Measurements from ENCODE around the gene DNPH1. TPM values are rescaled to one million over a fixed set of nuclear protein-coding genes. Genes with fewer than 3 reads are reported as not detected.

DNPH1 gene
- total and polyA plus RNA-seq, 2 experiments from 2014 or later, result 124 to 136 TPM

DNA sequence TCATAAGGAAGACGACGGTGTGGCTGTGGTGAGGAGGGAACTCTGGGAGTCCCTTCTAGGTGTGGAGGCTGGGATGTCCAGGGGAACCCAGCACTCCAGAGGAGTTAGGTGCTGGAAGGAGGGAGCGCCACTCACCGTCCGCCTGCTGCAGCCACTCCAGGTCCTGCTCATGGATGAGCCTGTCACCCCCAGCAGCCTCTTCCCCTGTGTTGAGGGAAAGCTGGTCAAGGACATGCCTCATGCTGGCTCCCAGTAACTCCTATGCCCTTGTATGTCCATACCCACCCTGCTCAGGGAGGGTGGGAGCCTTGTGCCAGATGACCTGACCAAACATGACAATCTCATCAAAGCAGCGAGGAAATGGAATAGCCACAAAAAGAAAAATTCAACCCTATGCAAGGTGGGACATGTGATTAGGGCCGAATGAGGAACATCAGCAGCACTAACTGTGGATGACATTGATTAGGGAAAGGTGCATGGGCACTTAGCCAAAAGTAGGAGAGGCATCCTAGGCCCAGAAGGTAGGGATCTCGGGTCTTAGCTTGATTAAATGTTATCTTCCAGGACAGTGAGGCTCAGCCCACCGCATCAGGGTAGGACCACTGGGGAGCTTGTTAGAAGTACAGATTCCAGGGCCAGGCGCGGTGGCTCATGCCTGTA lies 3.0 kb downstream of the DNPH1 start:
- no peaks in the 10 kb centered on the region for H4K20me1 ChIP-seq (ENCODE audit: insufficient read depth, poor library complexity, severe bottlenecking)
- 94% methylated on average over 11 of the region's 11 CpGs for WGBS (ENCODE audit: low lambda C conversion rate, missing lambda C conversion rate)
- no peak overlapping the region for H2AFZ ChIP-seq
- H3K4me2 ChIP-seq, result no peak overlapping the region
- H3K27ac ChIP-seq, result no peak overlapping the region
- H3K79me2 ChIP-seq, result peaks cover 8% of the 10 kb centered on the region
- TF ChIP-seq EZH2phosphoT487 (IDR thresholded peaks at IDR 0.05; ENCODE audit: low read depth, severe bottlenecking, unreplicated experiment) (no peak), EZH2 (IDR thresholded peaks at IDR 0.05; ENCODE audit: borderline replicate concordance) (no peak)
- TF ChIP-seq, protein P1, sequence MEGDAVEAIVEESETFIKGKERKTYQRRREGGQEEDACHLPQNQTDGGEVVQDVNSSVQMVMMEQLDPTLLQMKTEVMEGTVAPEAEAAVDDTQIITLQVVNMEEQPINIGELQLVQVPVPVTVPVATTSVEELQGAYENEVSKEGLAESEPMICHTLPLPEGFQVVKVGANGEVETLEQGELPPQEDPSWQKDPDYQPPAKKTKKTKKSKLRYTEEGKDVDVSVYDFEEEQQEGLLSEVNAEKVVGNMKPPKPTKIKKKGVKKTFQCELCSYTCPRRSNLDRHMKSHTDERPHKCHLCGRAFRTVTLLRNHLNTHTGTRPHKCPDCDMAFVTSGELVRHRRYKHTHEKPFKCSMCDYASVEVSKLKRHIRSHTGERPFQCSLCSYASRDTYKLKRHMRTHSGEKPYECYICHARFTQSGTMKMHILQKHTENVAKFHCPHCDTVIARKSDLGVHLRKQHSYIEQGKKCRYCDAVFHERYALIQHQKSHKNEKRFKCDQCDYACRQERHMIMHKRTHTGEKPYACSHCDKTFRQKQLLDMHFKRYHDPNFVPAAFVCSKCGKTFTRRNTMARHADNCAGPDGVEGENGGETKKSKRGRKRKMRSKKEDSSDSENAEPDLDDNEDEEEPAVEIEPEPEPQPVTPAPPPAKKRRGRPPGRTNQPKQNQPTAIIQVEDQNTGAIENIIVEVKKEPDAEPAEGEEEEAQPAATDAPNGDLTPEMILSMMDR (IDR thresholded peaks at IDR 0.05; ENCODE audit: poor library complexity), result no peak
- no peaks in the 10 kb centered on the region for H3K36me3 ChIP-seq (replicated peaks; ENCODE audit: insufficient read depth, low read depth)
- H3K4me3 ChIP-seq, result no peak overlapping the region
- H3K4me1 ChIP-seq (ENCODE audit: insufficient read depth), result no peaks in the 10 kb centered on the region
- H3K9me3 ChIP-seq (ENCODE audit: low read depth), result no peaks in the 10 kb centered on the region
- no peaks in the 10 kb centered on the region for H3K27me3 ChIP-seq
- no peak for DNase-seq (ENCODE audit: low spot score)
- no peaks in the 10 kb centered on the region for H3K9me2 ChIP-seq (replicated peaks; ENCODE audit: insufficient read depth)

DNA sequence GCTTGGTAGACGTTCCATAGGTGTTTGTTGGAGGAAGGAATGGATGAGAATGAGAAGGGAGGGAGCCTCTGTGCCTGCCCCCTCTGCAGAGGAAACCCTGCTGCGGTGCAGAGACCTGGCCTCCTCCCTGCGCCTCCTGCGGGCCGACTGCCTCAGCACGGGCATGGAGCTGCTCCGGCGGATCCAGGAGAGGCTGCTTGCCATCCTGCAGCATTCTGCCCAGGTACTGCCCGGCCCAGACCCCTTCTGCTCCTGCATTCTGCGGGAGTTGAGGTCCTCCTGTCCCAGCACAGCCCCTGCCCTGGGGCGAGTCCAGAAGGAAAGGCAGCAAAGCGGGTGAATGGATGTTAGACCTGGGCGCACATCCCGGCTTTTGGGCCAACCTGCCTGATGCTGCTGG lies 6.1 kb downstream of the DNPH1 start:
- Histone ChIP-seq H3K36me3 (replicated peaks; ENCODE audit: insufficient read depth, low read depth) (no peaks in the 10 kb centered on the region), H3K4me1 (ENCODE audit: insufficient read depth) (no peaks in the 10 kb centered on the region), H4K20me1 (ENCODE audit: insufficient read depth, poor library complexity, severe bottlenecking) (no peaks in the 10 kb centered on the region), H2AFZ (no peak overlapping the region), H3K79me2 (peaks cover 3% of the 10 kb centered on the region), H3K4me3 (no peak overlapping the region), H3K27ac (no peak overlapping the region), H3K27me3 (no peaks in the 10 kb centered on the region), H3K9me3 (ENCODE audit: low read depth) (no peaks in the 10 kb centered on the region), H3K4me2 (no peak overlapping the region), H3K9me2 (replicated peaks; ENCODE audit: insufficient read depth) (no peaks in the 10 kb centered on the region)
- WGBS (ENCODE audit: low lambda C conversion rate, missing lambda C conversion rate), result 95% methylated on average over 14 of the region's 14 CpGs
- no peak for DNase-seq (ENCODE audit: low spot score)
- TF ChIP-seq, protein P1 (IDR thresholded peaks at IDR 0.05; ENCODE audit: poor library complexity), result no peak
- TF ChIP-seq EZH2phosphoT487 (IDR thresholded peaks at IDR 0.05; ENCODE audit: low read depth, severe bottlenecking, unreplicated experiment) (no peak), EZH2 (IDR thresholded peaks at IDR 0.05; ENCODE audit: borderline replicate concordance) (no peak)

DNA sequence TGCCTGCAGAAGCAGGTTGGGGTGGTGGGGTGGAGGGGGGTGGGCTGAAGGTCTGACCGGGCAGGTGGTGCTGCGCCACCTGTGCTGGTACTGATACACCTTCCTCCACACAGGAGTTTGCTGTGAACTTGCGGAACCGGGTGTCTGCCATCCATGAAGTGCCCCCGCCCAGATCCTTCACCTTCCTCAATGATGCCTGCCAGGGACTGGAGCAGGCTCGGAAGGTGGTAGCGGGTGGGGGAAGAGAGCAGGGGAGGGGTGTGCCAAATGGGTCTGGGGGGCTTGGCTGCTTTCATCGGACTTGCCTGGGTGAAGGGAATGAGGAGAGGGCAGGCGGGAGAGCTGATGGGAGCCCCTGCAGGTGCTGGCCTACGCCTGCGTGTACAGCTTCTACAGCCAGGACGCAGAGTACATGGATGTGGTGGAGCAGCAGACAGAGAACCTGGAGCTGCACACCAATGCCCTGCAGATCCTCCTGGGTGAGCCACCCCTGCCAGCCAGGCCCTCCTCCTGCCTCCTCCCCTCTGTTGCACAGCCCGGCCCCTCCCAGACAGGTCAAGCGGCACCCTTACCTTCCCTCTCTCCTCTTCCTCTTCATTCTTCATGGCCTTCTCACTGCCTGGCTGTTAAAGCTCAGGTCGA lies 6.7 kb downstream of the DNPH1 start:
- no peak overlapping the region for H2AFZ ChIP-seq
- H3K4me3 ChIP-seq, result no peak overlapping the region
- no peak overlapping the region for H3K4me2 ChIP-seq
- H3K9me2 ChIP-seq (replicated peaks; ENCODE audit: insufficient read depth), result no peaks in the 10 kb centered on the region
- H3K4me1 ChIP-seq (ENCODE audit: insufficient read depth), result no peaks in the 10 kb centered on the region
- no peak for DNase-seq (ENCODE audit: low spot score)
- H4K20me1 ChIP-seq (ENCODE audit: insufficient read depth, poor library complexity, severe bottlenecking), result no peaks in the 10 kb centered on the region
- TF ChIP-seq, protein P1 (IDR thresholded peaks at IDR 0.05; ENCODE audit: poor library complexity), result no peak
- no peak for TF ChIP-seq EZH2phosphoT487 (IDR thresholded peaks at IDR 0.05; ENCODE audit: low read depth, severe bottlenecking, unreplicated experiment)
- TF ChIP-seq EZH2 (IDR thresholded peaks at IDR 0.05; ENCODE audit: borderline replicate concordance), result no peak
- no peak overlapping the region for H3K27ac ChIP-seq
- no peaks in the 10 kb centered on the region for H3K9me3 ChIP-seq (ENCODE audit: low read depth)
- WGBS (ENCODE audit: low lambda C conversion rate, missing lambda C conversion rate), result 92% methylated on average over 11 of the region's 15 CpGs
- no peaks in the 10 kb centered on the region for H3K36me3 ChIP-seq (replicated peaks; ENCODE audit: insufficient read depth, low read depth)
- no peaks in the 10 kb centered on the region for H3K79me2 ChIP-seq
- H3K27me3 ChIP-seq, result no peaks in the 10 kb centered on the region
